ENCODE measurements around the gene SLC22A16.

DNA sequence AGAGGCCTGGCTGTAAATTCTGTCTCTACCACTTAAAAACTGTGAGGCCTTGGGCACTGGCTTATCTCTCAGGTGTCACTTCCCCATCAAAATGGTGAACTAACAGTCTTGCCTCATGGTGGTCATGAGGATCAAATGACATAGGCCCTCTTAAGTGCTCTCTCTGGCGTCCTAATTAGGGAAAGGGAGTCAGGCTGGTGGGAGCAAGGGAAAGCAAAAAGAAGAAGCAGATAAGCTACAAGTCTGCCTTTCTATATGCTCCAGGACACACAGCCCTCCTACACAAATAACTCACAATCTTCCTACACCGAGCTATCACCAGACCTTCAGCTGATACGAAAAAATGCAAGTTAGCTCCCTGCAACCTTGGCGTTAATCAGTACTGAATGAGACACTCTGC lies 19.5 kb upstream of the SLC22A16 start:
- TF ChIP-seq, protein P1, sequence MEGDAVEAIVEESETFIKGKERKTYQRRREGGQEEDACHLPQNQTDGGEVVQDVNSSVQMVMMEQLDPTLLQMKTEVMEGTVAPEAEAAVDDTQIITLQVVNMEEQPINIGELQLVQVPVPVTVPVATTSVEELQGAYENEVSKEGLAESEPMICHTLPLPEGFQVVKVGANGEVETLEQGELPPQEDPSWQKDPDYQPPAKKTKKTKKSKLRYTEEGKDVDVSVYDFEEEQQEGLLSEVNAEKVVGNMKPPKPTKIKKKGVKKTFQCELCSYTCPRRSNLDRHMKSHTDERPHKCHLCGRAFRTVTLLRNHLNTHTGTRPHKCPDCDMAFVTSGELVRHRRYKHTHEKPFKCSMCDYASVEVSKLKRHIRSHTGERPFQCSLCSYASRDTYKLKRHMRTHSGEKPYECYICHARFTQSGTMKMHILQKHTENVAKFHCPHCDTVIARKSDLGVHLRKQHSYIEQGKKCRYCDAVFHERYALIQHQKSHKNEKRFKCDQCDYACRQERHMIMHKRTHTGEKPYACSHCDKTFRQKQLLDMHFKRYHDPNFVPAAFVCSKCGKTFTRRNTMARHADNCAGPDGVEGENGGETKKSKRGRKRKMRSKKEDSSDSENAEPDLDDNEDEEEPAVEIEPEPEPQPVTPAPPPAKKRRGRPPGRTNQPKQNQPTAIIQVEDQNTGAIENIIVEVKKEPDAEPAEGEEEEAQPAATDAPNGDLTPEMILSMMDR (conservative IDR thresholded peaks at IDR 0.05 in 1 of 2, IDR thresholded peaks at IDR 0.05 in 1 of 2; ENCODE audit: low read depth in 1 of 2, low read length in 2 of 2) = no peak
- TF ChIP-seq EZH2 (IDR thresholded peaks at IDR 0.05; ENCODE audit: low read length, missing control alignments) = no peak

Measured in fibroblast of lung (primary cell).